NCI-H2171 treated with DMSO at 0.1 percent for 48 hours (cell line): ENCODE results near the gene SLC66A3.

Experiments
- DNase-seq: peaks from one replicate; lab custom pipeline; 2025; lab: John Stamatoyannopoulos, UW

SLC66A3 gene

DNA sequence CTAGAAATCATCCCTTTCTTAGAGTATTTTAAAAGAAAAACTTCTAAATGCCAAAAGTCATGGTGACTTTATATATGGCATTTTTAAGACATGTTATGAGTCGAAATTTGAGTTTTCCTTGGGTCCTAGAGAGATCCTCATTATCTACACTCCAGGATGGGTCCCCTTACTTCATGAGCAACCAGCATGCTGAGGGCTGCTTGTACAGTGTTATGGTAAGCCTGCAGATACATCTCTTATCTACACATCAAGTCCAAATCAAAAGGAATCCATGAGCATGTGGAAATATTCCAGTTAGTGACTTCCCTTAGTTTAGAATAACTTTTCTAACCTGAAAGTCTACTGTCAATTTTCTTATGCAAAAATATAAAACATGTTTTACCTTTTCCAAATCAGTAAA lies 58.7 kb downstream of the SLC66A3 start:
- DNase-seq, result no peak

GRCh38 chr2:11214770-11215169 lies 59.5 kb downstream of the SLC66A3 start:
- no peak for DNase-seq

DNA sequence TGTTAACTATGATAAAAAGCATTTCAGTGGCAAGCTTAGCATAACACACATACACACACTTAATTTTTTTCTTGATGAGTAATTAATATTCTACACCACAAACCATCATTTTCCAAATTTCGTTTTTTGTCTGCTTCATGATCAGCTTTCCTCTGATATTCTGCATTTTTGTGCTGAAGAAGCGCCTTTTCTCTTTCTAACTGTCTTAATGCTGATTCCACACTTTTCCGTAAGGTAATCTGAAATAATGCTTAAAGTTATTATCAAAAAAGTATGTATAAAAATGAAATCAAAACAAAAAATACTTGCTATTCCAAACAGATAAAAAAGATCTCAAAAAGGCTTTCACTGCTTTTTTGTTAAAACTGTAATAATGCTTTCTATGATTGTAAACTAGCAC lies 60.1 kb downstream of the SLC66A3 start:
- no peak for DNase-seq

- DNase-seq, result no peak
Measured at GRCh38 chr2:11220445-11220844, 65.2 kb downstream of the SLC66A3 start.

DNA sequence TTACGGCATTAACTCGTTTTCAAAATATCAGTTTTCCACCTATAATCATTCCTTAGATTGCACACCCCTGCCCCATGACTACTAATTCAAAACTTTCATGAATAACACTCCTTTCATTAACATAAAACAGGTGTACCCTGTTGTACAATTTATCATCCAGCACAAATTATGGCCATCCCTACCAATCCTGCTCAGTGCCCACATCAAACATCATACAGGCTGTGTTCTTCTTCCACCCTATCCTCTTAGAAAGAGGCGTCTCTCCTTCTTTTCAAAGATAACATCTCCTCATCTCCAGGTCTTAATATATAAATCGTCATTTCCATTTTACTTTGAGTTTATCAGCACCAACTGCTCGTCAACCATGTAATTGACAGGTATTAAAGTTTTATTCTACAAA lies 67.6 kb downstream of the SLC66A3 start:
- no peak for DNase-seq

DNA sequence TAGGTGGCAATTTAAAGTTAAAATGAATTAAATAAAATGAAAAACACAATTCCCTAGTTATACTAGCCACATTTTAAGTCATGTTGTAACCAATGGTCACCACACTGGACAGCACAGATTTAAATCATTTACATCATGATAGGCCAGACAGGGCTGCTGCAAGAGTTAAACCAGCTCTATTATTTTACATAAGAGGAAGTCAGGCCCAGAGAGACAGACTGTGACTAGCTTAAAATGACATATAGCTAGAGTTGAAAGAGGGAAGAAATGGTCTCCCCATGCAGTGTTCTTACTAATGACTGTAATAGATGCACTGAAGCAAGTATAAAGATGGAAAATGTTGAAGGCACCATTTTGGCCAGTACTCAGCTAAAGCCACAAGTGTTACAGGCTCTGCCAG lies 69.6 kb downstream of the SLC66A3 start:
- no peak for DNase-seq

GRCh38 chr2:11227595-11227994 lies 72.3 kb downstream of the SLC66A3 start:
- DNase-seq, result no peak
